ENCODE results near the gene AQP5. TPM values are rescaled to one million over a fixed set of nuclear protein-coding genes. Genes with fewer than 3 reads are reported as not detected.

Gene AQP5
- total RNA-seq, 1 donor = not detected

- DNase-seq (ENCODE audit: insufficient read length, low spot score, missing footprints) = peak; percentile 30
- Histone ChIP-seq H3K4me3 (ENCODE audit: insufficient read depth, low read length) (no peak overlapping the region), H3K27me3 (ENCODE audit: insufficient read depth, low read length) (no peaks in the 10 kb centered on the region), H3K79me2 (ENCODE audit: insufficient read depth, low read length) (no peaks in the 10 kb centered on the region), H3K27ac (ENCODE audit: low read depth, low read length) (no peak overlapping the region), H3K4me2 (ENCODE audit: insufficient read depth, low read length) (no peak overlapping the region), H2AFZ (ENCODE audit: low read length) (no peak overlapping the region), H4K20me1 (ENCODE audit: insufficient read depth, low read length) (no peaks in the 10 kb centered on the region), H3K36me3 (ENCODE audit: insufficient read depth, low read length) (no peaks in the 10 kb centered on the region), H3K9me3 (ENCODE audit: low read depth, low read length) (no peaks in the 10 kb centered on the region), H3K4me1 (ENCODE audit: insufficient read depth, low read length) (peaks cover 5% of the 10 kb centered on the region)
- no peak for TF ChIP-seq CTCF (IDR thresholded peaks at IDR 0.05; ENCODE audit: extremely low read depth, low read depth, low read length)
Measured at GRCh38 chr12:49942921-49943624, 18.6 kb upstream of the AQP5 start.

GRCh38 chr12:49943625-49943960 is 18.1 kb upstream of the AQP5 start:
- Histone ChIP-seq H2AFZ (ENCODE audit: low read length) (no peak overlapping the region), H3K4me2 (ENCODE audit: insufficient read depth, low read length) (no peak overlapping the region), H3K9me3 (ENCODE audit: low read depth, low read length) (no peaks in the 10 kb centered on the region), H3K79me2 (ENCODE audit: insufficient read depth, low read length) (no peaks in the 10 kb centered on the region), H3K27me3 (ENCODE audit: insufficient read depth, low read length) (no peaks in the 10 kb centered on the region), H3K4me3 (ENCODE audit: insufficient read depth, low read length) (no peak overlapping the region), H3K4me1 (ENCODE audit: insufficient read depth, low read length) (peaks cover 5% of the 10 kb centered on the region), H3K27ac (ENCODE audit: low read depth, low read length) (no peak overlapping the region), H4K20me1 (ENCODE audit: insufficient read depth, low read length) (no peaks in the 10 kb centered on the region), H3K36me3 (ENCODE audit: insufficient read depth, low read length) (no peaks in the 10 kb centered on the region)
- TF ChIP-seq CTCF (IDR thresholded peaks at IDR 0.05; ENCODE audit: extremely low read depth, low read depth, low read length) = no peak
- no peak for DNase-seq (ENCODE audit: insufficient read length, low spot score, missing footprints)

GRCh38 chr12:49944046-49944445 is 17.6 kb upstream of the AQP5 start:
- no peaks in the 10 kb centered on the region for H3K27me3 ChIP-seq (ENCODE audit: insufficient read depth, low read length)
- no peak overlapping the region for H3K27ac ChIP-seq (ENCODE audit: low read depth, low read length)
- no peaks in the 10 kb centered on the region for H3K79me2 ChIP-seq (ENCODE audit: insufficient read depth, low read length)
- no peak overlapping the region for H2AFZ ChIP-seq (ENCODE audit: low read length)
- peak; percentile 51 for DNase-seq (ENCODE audit: insufficient read length, low spot score, missing footprints)
- H4K20me1 ChIP-seq (ENCODE audit: insufficient read depth, low read length) = no peaks in the 10 kb centered on the region
- H3K9me3 ChIP-seq (ENCODE audit: low read depth, low read length) = no peaks in the 10 kb centered on the region
- H3K4me2 ChIP-seq (ENCODE audit: insufficient read depth, low read length) = no peak overlapping the region
- no peak for TF ChIP-seq CTCF (IDR thresholded peaks at IDR 0.05; ENCODE audit: extremely low read depth, low read depth, low read length)
- no peaks in the 10 kb centered on the region for H3K36me3 ChIP-seq (ENCODE audit: insufficient read depth, low read length)
- H3K4me1 ChIP-seq (ENCODE audit: insufficient read depth, low read length) = peaks cover 5% of the 10 kb centered on the region
- no peak overlapping the region for H3K4me3 ChIP-seq (ENCODE audit: insufficient read depth, low read length)

GRCh38 chr12:49944718-49945117 is 17.0 kb upstream of the AQP5 start:
- no peak overlapping the region for H2AFZ ChIP-seq (ENCODE audit: low read length)
- no peaks in the 10 kb centered on the region for H3K36me3 ChIP-seq (ENCODE audit: insufficient read depth, low read length)
- peaks cover 2% of the 10 kb centered on the region for H3K27me3 ChIP-seq (ENCODE audit: insufficient read depth, low read length)
- no peak overlapping the region for H3K4me2 ChIP-seq (ENCODE audit: insufficient read depth, low read length)
- no peaks in the 10 kb centered on the region for H3K9me3 ChIP-seq (ENCODE audit: low read depth, low read length)
- no peak overlapping the region for H3K4me3 ChIP-seq (ENCODE audit: insufficient read depth, low read length)
- H3K79me2 ChIP-seq (ENCODE audit: insufficient read depth, low read length) = no peaks in the 10 kb centered on the region
- H4K20me1 ChIP-seq (ENCODE audit: insufficient read depth, low read length) = no peaks in the 10 kb centered on the region
- DNase-seq (ENCODE audit: insufficient read length, low spot score, missing footprints) = peak; percentile 43
- TF ChIP-seq CTCF (IDR thresholded peaks at IDR 0.05; ENCODE audit: extremely low read depth, low read depth, low read length) = no peak
- no peak overlapping the region for H3K27ac ChIP-seq (ENCODE audit: low read depth, low read length)
- peaks cover 5% of the 10 kb centered on the region for H3K4me1 ChIP-seq (ENCODE audit: insufficient read depth, low read length)
